Measurements from ENCODE around the gene DNHD1.
A peak's percentile ranks its signal among the peaks of the same experiment; 100 is the strongest.

DNHD1 gene

DNA sequence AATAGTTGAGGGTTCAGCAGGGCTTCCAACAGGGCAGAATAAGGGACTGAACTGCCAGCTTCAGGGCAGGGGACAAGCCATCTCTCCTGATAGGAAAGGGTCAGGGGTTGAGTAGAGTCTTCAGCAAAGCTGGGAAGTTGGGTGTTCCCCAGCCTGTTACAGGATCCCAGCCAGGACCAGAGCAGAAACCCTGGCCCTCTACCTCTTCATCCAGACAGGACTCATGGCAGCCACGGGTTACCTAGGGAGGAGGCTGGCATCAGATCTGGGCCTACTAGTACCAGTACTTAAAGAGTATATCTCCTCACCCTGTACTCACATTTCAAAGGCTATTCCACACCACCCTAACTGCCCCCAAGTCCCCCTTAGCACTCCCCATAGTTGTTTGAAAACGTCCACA, 117.4 kb downstream of the DNHD1 start:
- DNase-seq, result no peak

GRCh38 chr11:6615046-6615445, 118.0 kb downstream of the DNHD1 start:
- peak; percentile 6 for DNase-seq

GRCh38 chr11:6615882-6616585, 119.0 kb downstream of the DNHD1 start:
- DNase-seq, result no peak

GRCh38 chr11:6616596-6617250, 119.6 kb downstream of the DNHD1 start:
- no peak for DNase-seq

- DNase-seq, result no peak
Observed at GRCh38 chr11:6617315-6617781, 120.3 kb downstream of the DNHD1 start.

DNA sequence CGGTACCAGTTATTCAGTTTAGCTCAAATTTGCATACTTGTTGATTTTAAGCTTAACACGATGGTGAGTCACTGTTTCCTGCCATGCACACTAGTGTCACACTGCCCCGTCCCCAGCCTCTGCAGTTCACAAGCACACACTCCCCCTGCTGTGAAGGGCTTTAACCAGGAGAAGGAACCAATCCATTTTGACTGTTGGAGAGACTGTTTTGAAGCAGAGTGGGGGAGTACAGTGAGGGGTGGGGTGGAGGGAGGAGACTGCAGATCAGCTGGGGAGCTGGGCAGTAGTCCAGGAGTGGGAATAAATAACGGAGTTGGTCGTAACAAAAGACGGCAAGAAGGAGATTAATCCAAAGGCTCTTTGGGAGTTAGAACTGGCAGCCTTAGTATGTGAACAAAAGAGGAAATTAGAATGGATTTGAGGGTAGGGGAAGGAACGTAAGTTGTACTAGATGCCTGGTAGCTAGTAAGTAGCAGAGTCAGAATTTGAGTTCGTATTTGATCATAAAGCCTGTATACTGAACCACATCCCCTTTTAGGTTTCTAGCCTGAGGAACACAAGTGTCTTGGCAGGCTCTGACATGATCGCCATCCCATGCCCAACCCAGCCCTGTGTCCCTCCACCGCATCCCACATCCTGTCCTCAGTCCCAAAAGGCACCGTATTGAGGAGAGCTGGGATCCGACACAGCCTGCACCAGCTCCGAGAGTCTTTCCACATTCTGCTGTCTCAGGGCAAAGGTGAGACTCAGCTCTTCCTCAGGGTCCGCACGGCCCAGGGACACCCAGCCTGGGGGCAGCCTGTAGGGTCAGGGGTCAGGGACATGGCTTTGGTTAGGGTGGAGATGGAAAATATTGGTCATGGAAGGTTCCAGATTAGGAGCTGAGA, 121.3 kb downstream of the DNHD1 start:
- peak; percentile 62 for DNase-seq

DNA sequence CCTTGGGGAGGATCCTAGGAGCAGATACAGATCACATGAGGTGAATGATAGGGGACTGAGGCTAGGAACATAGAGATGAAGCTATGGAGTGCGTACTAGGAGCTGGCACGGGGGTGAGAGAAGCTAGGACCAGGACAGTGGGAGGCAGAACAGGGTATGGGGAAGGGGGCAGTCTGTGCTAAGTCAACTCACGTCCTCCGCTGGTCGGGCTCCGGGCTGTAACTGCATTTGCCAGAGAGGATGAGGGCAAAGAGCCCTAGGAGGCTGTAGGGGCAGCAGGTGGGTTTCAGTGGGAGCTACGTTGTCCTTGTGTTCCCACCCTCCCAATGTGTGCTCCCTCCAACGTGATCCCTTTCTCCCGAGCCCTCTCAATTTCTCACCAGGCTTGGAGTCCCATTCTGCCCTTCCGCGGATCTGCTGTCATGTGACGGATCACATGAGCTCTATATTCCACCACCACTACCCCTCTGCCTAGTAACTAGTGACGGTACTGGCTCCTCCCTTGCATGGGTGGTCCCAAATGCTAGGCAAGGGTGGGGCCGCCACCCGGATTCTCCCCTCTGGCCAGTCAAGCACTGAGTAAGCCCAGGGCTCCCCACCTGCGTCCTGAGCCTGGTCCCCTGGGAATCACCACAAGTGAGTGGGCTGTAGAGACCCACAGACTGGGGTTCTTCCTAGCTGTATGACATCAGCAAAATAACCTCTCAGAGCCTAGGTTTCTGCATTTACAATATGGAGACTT, 122.1 kb downstream of the DNHD1 start, which contains the start of gene TPP1:
TSS of gene TPP1 (minus strand) at position 419 of the 742 bp plus-strand sequence. CDS start at position 397, 22 bp downstream.
- DNase-seq, result peak; percentile 96

DNA sequence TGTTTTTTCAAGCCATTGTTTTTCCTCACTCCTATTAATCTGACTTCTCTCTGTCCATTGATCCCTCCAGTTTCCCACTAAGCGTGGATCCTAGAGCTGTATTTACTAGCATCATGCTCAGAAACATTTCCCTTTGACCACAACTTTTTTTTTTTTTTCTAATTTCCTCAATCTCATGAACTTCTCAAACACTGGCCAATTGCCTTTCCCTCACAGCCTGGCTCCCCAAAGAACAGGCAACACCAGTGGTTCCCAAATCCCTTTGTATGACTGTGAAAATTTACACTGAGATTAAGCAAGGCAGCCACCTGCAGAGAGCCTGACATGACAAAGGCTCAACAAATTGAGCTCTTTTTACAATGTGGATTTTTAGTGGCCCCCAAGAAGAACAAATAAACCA, 123.6 kb downstream of the DNHD1 start:
- no peak for DNase-seq
